Gastrocnemius medialis (tissue), 4 donors: ENCODE measurements around the gene SFT2D1.

Experiments
- CTCF ChIP-seq, 5 experiments: fragments of 450-650 bp in 3 of 5; fragments of 200-600 bp in 2 of 5; sonication (generic) in 2 of 5; IDR thresholded peaks in 4 of 5; conservative IDR thresholded peaks in 1 of 5; 1 replicate in 4 of 5; 2 replicates in 1 of 5; pipeline ENCODE4 v1.5.1; 2016 to 2019; ENCODE audit warnings: antibody characterized with exemption in 5 of 5, mild to moderate bottlenecking in 3 of 5, moderate library complexity in 3 of 5
- POLR2A ChIP-seq, 2 donors: fragments of 450-650 bp; IDR thresholded peaks; one replicate each; pipeline ENCODE4 v1.6.1; 2017; ENCODE audit warnings: antibody characterized with exemption in 2 of 2, mild to moderate bottlenecking in 2 of 2, moderate library complexity in 2 of 2

- no peak for TF ChIP-seq CTCF (IDR thresholded peaks at IDR 0.05 in 4 of 5, conservative IDR thresholded peaks at IDR 0.05 in 1 of 5)
- TF ChIP-seq POLR2A (IDR thresholded peaks at IDR 0.05) = no peak
These were observed 9.5 kb upstream of the SFT2D1 start for GRCh38 chr6:166351715-166352285.
